Osteocyte (in vitro differentiated cells): ENCODE measurements around the gene YIPF5. TPM values are rescaled to one million over a fixed set of nuclear protein-coding genes. Genes with fewer than 3 reads are reported as not detected.
A peak's percentile ranks its signal among the peaks of the same experiment; 100 is the strongest.

Experiments
- DNase-seq: peaks from one replicate; pipeline ENCODE4 v3.0.0; 2021; ENCODE audit warnings: mixed read lengths; ENCODE audit not compliant: unreplicated experiment; ENCODE audit errors: extremely low spot score
- H3K27ac Mint-ChIP-seq: one replicate; pipeline ENCODE4 v1.8.0; 2021; ENCODE audit warnings: mild to moderate bottlenecking, mixed read lengths; ENCODE audit not compliant: unreplicated experiment
- H3K27me3 Mint-ChIP-seq: one replicate; pipeline ENCODE4 v1.8.0; 2021; ENCODE audit warnings: mixed read lengths; ENCODE audit not compliant: unreplicated experiment
- H3K36me3 Mint-ChIP-seq: one replicate; pipeline ENCODE4 v1.8.0; 2021; ENCODE audit warnings: mixed read lengths; ENCODE audit not compliant: unreplicated experiment
- H3K4me1 Mint-ChIP-seq: one replicate; pipeline ENCODE4 v1.8.0; 2021; ENCODE audit warnings: mixed read lengths; ENCODE audit not compliant: unreplicated experiment
- H3K4me3 Mint-ChIP-seq: one replicate; pipeline ENCODE4 v1.8.0; 2021; ENCODE audit warnings: mild to moderate bottlenecking, moderate library complexity, mixed read lengths; ENCODE audit not compliant: unreplicated experiment
- H3K9me3 Mint-ChIP-seq: one replicate; pipeline ENCODE4 v1.8.0; 2021; ENCODE audit warnings: mixed read lengths; ENCODE audit not compliant: unreplicated experiment
- CTCF ChIP-seq: fragments of 200-600 bp; sonication (generic); IDR thresholded peaks from 2 replicates; pipeline ENCODE4 v1.5.0; 2021; ENCODE audit warnings: antibody characterized with exemption, mild to moderate bottlenecking, moderate library complexity
- total RNA-seq: library from RNA; stranded (reverse); gene quantifications from 2 replicates; pipeline ENCODE4 v1.2.1, GENCODE V29; 2021

YIPF5 gene
- total RNA-seq, 1 donor from 2014 or later, result 79.2 TPM

- Mint-ChIP-seq H3K4me3 (no peak overlapping the region), H3K36me3 (no peaks in the 10 kb centered on the region), H3K27ac (no peak overlapping the region), H3K27me3 (no peaks in the 10 kb centered on the region), H3K4me1 (peaks cover 22% of the 10 kb centered on the region), H3K9me3 (no peaks in the 10 kb centered on the region)
- TF ChIP-seq CTCF, result peak; percentile 74
- DNase-seq, result no peak
Observed at GRCh38 chr5:144183254-144183889, 12.9 kb upstream of the YIPF5 start.

- no peaks in the 10 kb centered on the region for H3K36me3 Mint-ChIP-seq
- no peak overlapping the region for H3K4me3 Mint-ChIP-seq
- no peak overlapping the region for H3K27ac Mint-ChIP-seq
- peaks cover 5% of the 10 kb centered on the region for H3K27me3 Mint-ChIP-seq
- DNase-seq, result no peak
- H3K4me1 Mint-ChIP-seq, result peaks cover 2% of the 10 kb centered on the region
- TF ChIP-seq CTCF, result no peak
- no peaks in the 10 kb centered on the region for H3K9me3 Mint-ChIP-seq
Observed at GRCh38 chr5:144179226-144179625, 8.8 kb upstream of the YIPF5 start.

GRCh38 chr5:144177548-144177947 lies 7.1 kb upstream of the YIPF5 start:
- no peak for TF ChIP-seq CTCF
- Mint-ChIP-seq H3K27me3 (peaks cover 10% of the 10 kb centered on the region), H3K36me3 (no peaks in the 10 kb centered on the region), H3K4me3 (no peak overlapping the region), H3K9me3 (no peaks in the 10 kb centered on the region), H3K27ac (no peak overlapping the region), H3K4me1 (no peaks in the 10 kb centered on the region)
- no peak for DNase-seq

- DNase-seq, result no peak
- peaks cover 16% of the 10 kb centered on the region for H3K4me1 Mint-ChIP-seq
Observed at GRCh38 chr5:144173766-144174165, 3.3 kb upstream of the YIPF5 start.

GRCh38 chr5:144169904-144170275 lies 569 bp downstream of the YIPF5 start:
- TF ChIP-seq CTCF, result no peak
- H3K27me3 Mint-ChIP-seq, result peaks cover 10% of the 10 kb centered on the region
- no peak for DNase-seq
- H3K27ac Mint-ChIP-seq, result peak overlapping the region; percentile 91
- peaks cover 35% of the 10 kb centered on the region for H3K4me1 Mint-ChIP-seq
- H3K9me3 Mint-ChIP-seq, result no peaks in the 10 kb centered on the region
- H3K4me3 Mint-ChIP-seq, result peak overlapping the region; percentile 84
- H3K36me3 Mint-ChIP-seq, result peaks cover 17% of the 10 kb centered on the region

More at GRCh38 chr5:144173766-144174165, 3.3 kb upstream of the YIPF5 start:
- H3K27ac Mint-ChIP-seq, result no peak overlapping the region
- no peaks in the 10 kb centered on the region for H3K9me3 Mint-ChIP-seq
- no peaks in the 10 kb centered on the region for H3K36me3 Mint-ChIP-seq
- H3K27me3 Mint-ChIP-seq, result peaks cover 10% of the 10 kb centered on the region
- TF ChIP-seq CTCF, result no peak
- H3K4me3 Mint-ChIP-seq, result no peak overlapping the region
